GM12878 (cell line): ENCODE measurements around the gene PCNP. TPM values are rescaled to one million over a fixed set of nuclear protein-coding genes. Genes with fewer than 3 reads are reported as not detected.

ENCODE experiments used
- BACH1 ChIP-seq: fragments of 450-650 bp; IDR thresholded peaks from 2 replicates; pipeline ENCODE4 v1.6.1; 2017; ENCODE audit warnings: mild to moderate bottlenecking, borderline replicate concordance
- CBFB ChIP-seq: IDR thresholded peaks from 2 replicates; pipeline ENCODE4 v1.6.1; 2016; ENCODE audit warnings: antibody characterized with exemption, low read depth
- CREM ChIP-seq: IDR thresholded peaks from 2 replicates; pipeline ENCODE4 v1.6.1; 2014; ENCODE audit warnings: antibody characterized with exemption, low read depth
- NRF1 ChIP-seq: conservative IDR thresholded peaks from 2 replicates; pipeline ENCODE4 v1.6.1; 2011; ENCODE audit warnings: mild to moderate bottlenecking, low read depth, low read length, improper control_type of control experiment
- POLR2AphosphoS2 ChIP-seq: IDR thresholded peaks from 2 replicates; pipeline ENCODE4 v1.6.1; 2011; ENCODE audit warnings: low read depth, mild to moderate bottlenecking, low read length, improper control_type of control experiment, moderate library complexity
- POLR2AphosphoS5 ChIP-seq: IDR thresholded peaks from 2 replicates; pipeline ENCODE4 v1.6.1; 2011; ENCODE audit warnings: mild to moderate bottlenecking, low read length, inconsistent platforms
- POU2F2 ChIP-seq: IDR thresholded peaks from 3 replicates; pipeline ENCODE4 v1.6.1; 2011; ENCODE audit warnings: low read depth, mild to moderate bottlenecking, low read length, borderline replicate concordance
- RB1 ChIP-seq: fragments of 450-650 bp; formaldehyde crosslinking; IDR thresholded peaks from 2 replicates; pipeline ENCODE4 v1.6.1; 2017; ENCODE audit warnings: mild to moderate bottlenecking, borderline replicate concordance
- SIN3A ChIP-seq: IDR thresholded peaks from 2 replicates; pipeline ENCODE4 v1.6.1; 2012; ENCODE audit warnings: low read depth, low read length, improper control_type of control experiment
- YBX1 ChIP-seq: fragments of 450-650 bp; IDR thresholded peaks from 2 replicates; pipeline ENCODE4 v1.6.1; 2016; ENCODE audit warnings: antibody characterized with exemption
- ZSCAN29 ChIP-seq: fragments of 450-650 bp; IDR thresholded peaks from 2 replicates; pipeline ENCODE4 v1.6.1; 2017; ENCODE audit warnings: mild to moderate bottlenecking, moderate library complexity
- polyA plus RNA-seq, 11 experiments: library from polyadenylated mRNA; depleted of rRNA in 4 of 11; unstranded in 6 of 11; stranded (reverse) in 5 of 11; fragments of >200 nt; fragmentation: Nextera tagmentation in 4 of 11; fragmentation: Illumina TruSeq in 1 of 11; extraction: Ambion mirVana in 4 of 11; extraction: Trizol in 1 of 11; gene quantifications; 1 replicate in 1 of 11; 2 replicates in 10 of 11; pipeline versions ENCODE4 v1.2.1 to v1.2.3, GENCODE V29; 2011 to 2016; ENCODE audit warnings: inconsistent platforms in 2 of 11, missing spikeins in 2 of 11, low read depth in 1 of 11
- total RNA-seq, 4 experiments: library from RNA; depleted of rRNA in 3 of 4; stranded (reverse); fragments of >200 nt in 3 of 4; fragmentation: Illumina TruSeq in 1 of 4; extraction: Trizol in 1 of 4; gene quantifications; 2 replicates each; pipeline versions ENCODE4 v1.2.1 to v1.2.3, GENCODE V29; 2013 to 2021
- TF ChIP-seq, protein P1 (sequence below): IDR thresholded peaks from 2 replicates; pipeline ENCODE4 v1.6.1; 2011; ENCODE audit warnings: low read depth, mild to moderate bottlenecking, low read length, moderate library complexity, borderline replicate concordance; ENCODE audit errors: extremely low read depth
- TF ChIP-seq, protein P2 (sequence below): IDR thresholded peaks from 2 replicates; pipeline ENCODE4 v1.6.1; 2012; ENCODE audit warnings: low read length, inconsistent platforms
- TF ChIP-seq, protein P3 (sequence below): IDR thresholded peaks from 2 replicates; pipeline ENCODE4 v1.6.1; 2012; ENCODE audit warnings: low read depth, low read length, improper control_type of control experiment
- TF ChIP-seq, protein P4 (sequence below): fragments of 150-350 bp; IDR thresholded peaks from 2 replicates; pipeline ENCODE4 v1.6.1; 2014; ENCODE audit warnings: mild to moderate bottlenecking, low read depth, low read length
- TF ChIP-seq, protein P5 (sequence below): fragments of 450-650 bp; IDR thresholded peaks from 2 replicates; pipeline ENCODE4 v1.6.1; 2017; ENCODE audit warnings: mild to moderate bottlenecking
- TF ChIP-seq, protein P6 (sequence below): fragments of 450-650 bp; IDR thresholded peaks from 2 replicates; pipeline ENCODE4 v1.6.1; 2017; ENCODE audit warnings: mild to moderate bottlenecking, moderate library complexity

PCNP gene
- total and polyA plus RNA-seq, 10 of the 15 experiments (the other 5 are each of a cell fraction or from before 2014, with no cell fraction given), result 49.8 to 179 (median 109) TPM

DNA sequence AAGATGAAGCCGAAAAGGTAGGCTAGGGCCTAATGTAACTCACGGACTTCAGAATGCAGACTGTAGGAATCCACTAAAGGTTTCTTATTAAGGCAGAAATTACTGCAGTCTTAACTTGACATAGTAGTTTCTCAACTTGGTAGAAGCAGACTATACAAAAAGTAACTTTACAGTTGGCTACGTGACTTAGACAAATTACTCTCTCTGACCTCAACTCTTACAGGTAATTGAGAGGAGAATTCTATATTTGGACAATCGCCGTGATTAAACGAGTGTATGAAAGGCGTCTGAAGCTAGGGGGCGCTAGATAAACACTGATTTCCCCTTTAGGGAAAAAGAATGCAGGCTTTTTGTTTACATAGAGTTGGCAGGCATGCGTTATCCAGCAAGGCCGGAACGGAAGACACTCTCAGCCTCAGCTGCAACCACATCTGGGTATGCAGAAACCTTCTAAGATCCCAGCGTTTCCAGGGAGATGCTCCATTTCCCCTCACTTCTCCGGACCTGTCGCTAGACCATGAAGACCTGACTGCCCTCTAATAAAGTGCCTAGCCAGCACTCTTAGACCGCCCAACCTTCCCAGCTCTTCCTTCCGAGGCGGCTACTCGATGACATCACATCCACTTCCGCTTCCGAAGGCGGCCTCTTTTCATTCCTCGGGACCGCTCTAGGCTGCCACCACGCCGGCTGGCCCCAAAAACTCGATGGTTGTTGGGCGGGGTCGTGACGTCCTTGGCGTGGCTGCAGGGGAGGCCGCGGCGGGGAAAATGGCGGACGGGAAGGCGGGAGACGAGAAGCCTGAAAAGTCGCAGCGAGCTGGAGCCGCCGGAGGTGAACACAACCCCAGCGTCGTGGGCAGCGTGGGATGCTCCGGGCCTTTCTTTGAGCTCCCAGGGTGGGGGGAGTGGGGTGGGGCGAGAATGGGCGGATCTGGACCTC is at the start of gene PCNP (continued):
- TF ChIP-seq, protein P1, sequence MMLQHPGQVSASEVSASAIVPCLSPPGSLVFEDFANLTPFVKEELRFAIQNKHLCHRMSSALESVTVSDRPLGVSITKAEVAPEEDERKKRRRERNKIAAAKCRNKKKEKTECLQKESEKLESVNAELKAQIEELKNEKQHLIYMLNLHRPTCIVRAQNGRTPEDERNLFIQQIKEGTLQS, result 0 out of 2 replicates have a peak, but pooled peaks have one; percentile 3
- TF ChIP-seq CBFB (peak; percentile 59; the same call in 1 of the 2 replicates), CREM (peak; percentile 98), POLR2AphosphoS2 (peak; percentile 90), BACH1 (no peak), SIN3A (peak; percentile 88), NRF1 (no peak), ZSCAN29 (no peak), POU2F2 (peak; percentile 62; the same call in 1 of the 3 replicates), YBX1 (no peak), POLR2AphosphoS5 (peak; percentile 95), RB1 (peak; percentile 71; the same call in 1 of the 2 replicates)
- TF ChIP-seq, protein P2, sequence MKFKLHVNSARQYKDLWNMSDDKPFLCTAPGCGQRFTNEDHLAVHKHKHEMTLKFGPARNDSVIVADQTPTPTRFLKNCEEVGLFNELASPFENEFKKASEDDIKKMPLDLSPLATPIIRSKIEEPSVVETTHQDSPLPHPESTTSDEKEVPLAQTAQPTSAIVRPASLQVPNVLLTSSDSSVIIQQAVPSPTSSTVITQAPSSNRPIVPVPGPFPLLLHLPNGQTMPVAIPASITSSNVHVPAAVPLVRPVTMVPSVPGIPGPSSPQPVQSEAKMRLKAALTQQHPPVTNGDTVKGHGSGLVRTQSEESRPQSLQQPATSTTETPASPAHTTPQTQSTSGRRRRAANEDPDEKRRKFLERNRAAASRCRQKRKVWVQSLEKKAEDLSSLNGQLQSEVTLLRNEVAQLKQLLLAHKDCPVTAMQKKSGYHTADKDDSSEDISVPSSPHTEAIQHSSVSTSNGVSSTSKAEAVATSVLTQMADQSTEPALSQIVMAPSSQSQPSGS, result peak; percentile 75
- TF ChIP-seq, protein P3, sequence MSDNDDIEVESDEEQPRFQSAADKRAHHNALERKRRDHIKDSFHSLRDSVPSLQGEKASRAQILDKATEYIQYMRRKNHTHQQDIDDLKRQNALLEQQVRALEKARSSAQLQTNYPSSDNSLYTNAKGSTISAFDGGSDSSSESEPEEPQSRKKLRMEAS, result peak; percentile 60
- TF ChIP-seq, protein P4, sequence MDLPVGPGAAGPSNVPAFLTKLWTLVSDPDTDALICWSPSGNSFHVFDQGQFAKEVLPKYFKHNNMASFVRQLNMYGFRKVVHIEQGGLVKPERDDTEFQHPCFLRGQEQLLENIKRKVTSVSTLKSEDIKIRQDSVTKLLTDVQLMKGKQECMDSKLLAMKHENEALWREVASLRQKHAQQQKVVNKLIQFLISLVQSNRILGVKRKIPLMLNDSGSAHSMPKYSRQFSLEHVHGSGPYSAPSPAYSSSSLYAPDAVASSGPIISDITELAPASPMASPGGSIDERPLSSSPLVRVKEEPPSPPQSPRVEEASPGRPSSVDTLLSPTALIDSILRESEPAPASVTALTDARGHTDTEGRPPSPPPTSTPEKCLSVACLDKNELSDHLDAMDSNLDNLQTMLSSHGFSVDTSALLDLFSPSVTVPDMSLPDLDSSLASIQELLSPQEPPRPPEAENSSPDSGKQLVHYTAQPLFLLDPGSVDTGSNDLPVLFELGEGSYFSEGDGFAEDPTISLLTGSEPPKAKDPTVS, result no peak
- TF ChIP-seq, protein P5, sequence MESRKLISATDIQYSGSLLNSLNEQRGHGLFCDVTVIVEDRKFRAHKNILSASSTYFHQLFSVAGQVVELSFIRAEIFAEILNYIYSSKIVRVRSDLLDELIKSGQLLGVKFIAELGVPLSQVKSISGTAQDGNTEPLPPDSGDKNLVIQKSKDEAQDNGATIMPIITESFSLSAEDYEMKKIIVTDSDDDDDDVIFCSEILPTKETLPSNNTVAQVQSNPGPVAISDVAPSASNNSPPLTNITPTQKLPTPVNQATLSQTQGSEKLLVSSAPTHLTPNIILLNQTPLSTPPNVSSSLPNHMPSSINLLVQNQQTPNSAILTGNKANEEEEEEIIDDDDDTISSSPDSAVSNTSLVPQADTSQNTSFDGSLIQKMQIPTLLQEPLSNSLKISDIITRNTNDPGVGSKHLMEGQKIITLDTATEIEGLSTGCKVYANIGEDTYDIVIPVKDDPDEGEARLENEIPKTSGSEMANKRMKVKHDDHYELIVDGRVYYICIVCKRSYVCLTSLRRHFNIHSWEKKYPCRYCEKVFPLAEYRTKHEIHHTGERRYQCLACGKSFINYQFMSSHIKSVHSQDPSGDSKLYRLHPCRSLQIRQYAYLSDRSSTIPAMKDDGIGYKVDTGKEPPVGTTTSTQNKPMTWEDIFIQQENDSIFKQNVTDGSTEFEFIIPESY, result no peak
- TF ChIP-seq, protein P6, sequence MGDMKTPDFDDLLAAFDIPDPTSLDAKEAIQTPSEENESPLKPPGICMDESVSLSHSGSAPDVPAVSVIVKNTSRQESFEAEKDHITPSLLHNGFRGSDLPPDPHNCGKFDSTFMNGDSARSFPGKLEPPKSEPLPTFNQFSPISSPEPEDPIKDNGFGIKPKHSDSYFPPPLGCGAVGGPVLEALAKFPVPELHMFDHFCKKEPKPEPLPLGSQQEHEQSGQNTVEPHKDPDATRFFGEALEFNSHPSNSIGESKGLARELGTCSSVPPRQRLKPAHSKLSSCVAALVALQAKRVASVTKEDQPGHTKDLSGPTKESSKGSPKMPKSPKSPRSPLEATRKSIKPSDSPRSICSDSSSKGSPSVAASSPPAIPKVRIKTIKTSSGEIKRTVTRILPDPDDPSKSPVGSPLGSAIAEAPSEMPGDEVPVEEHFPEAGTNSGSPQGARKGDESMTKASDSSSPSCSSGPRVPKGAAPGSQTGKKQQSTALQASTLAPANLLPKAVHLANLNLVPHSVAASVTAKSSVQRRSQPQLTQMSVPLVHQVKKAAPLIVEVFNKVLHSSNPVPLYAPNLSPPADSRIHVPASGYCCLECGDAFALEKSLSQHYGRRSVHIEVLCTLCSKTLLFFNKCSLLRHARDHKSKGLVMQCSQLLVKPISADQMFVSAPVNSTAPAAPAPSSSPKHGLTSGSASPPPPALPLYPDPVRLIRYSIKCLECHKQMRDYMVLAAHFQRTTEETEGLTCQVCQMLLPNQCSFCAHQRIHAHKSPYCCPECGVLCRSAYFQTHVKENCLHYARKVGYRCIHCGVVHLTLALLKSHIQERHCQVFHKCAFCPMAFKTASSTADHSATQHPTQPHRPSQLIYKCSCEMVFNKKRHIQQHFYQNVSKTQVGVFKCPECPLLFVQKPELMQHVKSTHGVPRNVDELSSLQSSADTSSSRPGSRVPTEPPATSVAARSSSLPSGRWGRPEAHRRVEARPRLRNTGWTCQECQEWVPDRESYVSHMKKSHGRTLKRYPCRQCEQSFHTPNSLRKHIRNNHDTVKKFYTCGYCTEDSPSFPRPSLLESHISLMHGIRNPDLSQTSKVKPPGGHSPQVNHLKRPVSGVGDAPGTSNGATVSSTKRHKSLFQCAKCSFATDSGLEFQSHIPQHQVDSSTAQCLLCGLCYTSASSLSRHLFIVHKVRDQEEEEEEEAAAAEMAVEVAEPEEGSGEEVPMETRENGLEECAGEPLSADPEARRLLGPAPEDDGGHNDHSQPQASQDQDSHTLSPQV, result no peak
